ENCODE results near the gene TFPI.
"Not testable (repeated sequence)": the region's sequence is repeated elsewhere in the genome, so short reads cannot be mapped to it uniquely, and the experiment has no call there.

The TFPI gene

GRCh38 chr2:187552828-187553681, 1.2 kb downstream of the TFPI start:
- DNase-seq (ENCODE audit: low read depth in 2 of 2): no peak

- no peak for DNase-seq (ENCODE audit: low read depth in 2 of 2)
Measured at GRCh38 chr2:187552381-187552780, 1.9 kb downstream of the TFPI start.

GRCh38 chr2:187550857-187551256, 3.4 kb downstream of the TFPI start:
- DNase-seq (ENCODE audit: low read depth in 2 of 2): no peak

GRCh38 chr2:187549951-187550555, 4.2 kb downstream of the TFPI start:
- no peak for DNase-seq (ENCODE audit: low read depth in 2 of 2)

- DNase-seq (ENCODE audit: low read depth in 2 of 2): no peak
Measured at GRCh38 chr2:187549193-187549592, 5.0 kb downstream of the TFPI start.

GRCh38 chr2:187548656-187549055, 5.6 kb downstream of the TFPI start:
- DNase-seq (ENCODE audit: low read depth in 2 of 2): no peak

GRCh38 chr2:187547353-187547979, 6.8 kb downstream of the TFPI start:
- DNase-seq (ENCODE audit: low read depth in 2 of 2): peak; percentile 82

GRCh38 chr2:187546762-187547333, 7.4 kb downstream of the TFPI start:
- no peak for DNase-seq (ENCODE audit: low read depth in 2 of 2)

GRCh38 chr2:187545238-187545751, 8.9 kb downstream of the TFPI start:
- DNase-seq (ENCODE audit: low read depth in 2 of 2): no peak

- DNase-seq (ENCODE audit: low read depth in 2 of 2): no peak
Measured at GRCh38 chr2:187544371-187545080, 9.7 kb downstream of the TFPI start.

GRCh38 chr2:187543488-187543887, 10.7 kb downstream of the TFPI start:
- DNase-seq (ENCODE audit: low read depth in 2 of 2): no peak

GRCh38 chr2:187542123-187542522, 12.1 kb downstream of the TFPI start:
- DNase-seq (ENCODE audit: low read depth in 2 of 2): no peak

GRCh38 chr2:187541086-187542085, 12.8 kb downstream of the TFPI start:
- DNase-seq (ENCODE audit: low read depth in 2 of 2): peak; percentile 54 to 56

- not testable (repeated sequence) for DNase-seq (ENCODE audit: low read depth in 2 of 2)
Measured at GRCh38 chr2:187538222-187538621, 16.0 kb downstream of the TFPI start.

- not testable (repeated sequence) for DNase-seq (ENCODE audit: low read depth in 2 of 2)
Measured at GRCh38 chr2:187535381-187535780, 18.9 kb downstream of the TFPI start.

- no peak for DNase-seq (ENCODE audit: low read depth in 2 of 2)
Measured at GRCh38 chr2:187532333-187533120, 21.7 kb downstream of the TFPI start.

- no peak for DNase-seq (ENCODE audit: low read depth in 2 of 2)
Measured at GRCh38 chr2:187529977-187530721, 24.1 kb downstream of the TFPI start.

GRCh38 chr2:187529248-187529976, 24.8 kb downstream of the TFPI start:
- no peak for DNase-seq (ENCODE audit: low read depth in 2 of 2)
